H1 (cell line): ENCODE measurements around the gene CRYBG3. TPM values are rescaled to one million over a fixed set of nuclear protein-coding genes. Genes with fewer than 3 reads are reported as not detected.

Source experiments
- CTCF ChIA-PET: fragments of 300-600 bp; sonication (Branson Sonifier 250); formaldehyde crosslinking; loops from one replicate; lab custom pipeline; 2021; ENCODE audit not compliant: partially characterized antibody; lab: Charles Lee
- POLR2A ChIA-PET: fragments of 300-600 bp; sonication (Branson Sonifier 250); formaldehyde crosslinking; loops from one replicate; lab custom pipeline; 2021; ENCODE audit warnings: inconsistent platforms; ENCODE audit not compliant: partially characterized antibody; lab: Charles Lee
- DNase-seq, 2 experiments: peaks; one replicate each; pipeline versions ENCODE4 v3.0.0 to v3.0.0-alpha.2; 2010 to 2022; ENCODE audit warnings: low spot score in 2 of 2, low read depth in 1 of 2, mixed read lengths in 1 of 2
- FAIRE-seq: peaks from 2 replicates; lab custom pipeline; 2011; peaks lifted over from hg19 to GRCh38; lab: Jason Lieb, UNC
- H2AFZ ChIP-seq: 2 replicates; pipeline ENCODE4 v1.8.1; 2012; ENCODE audit warnings: low read length, inconsistent platforms
- H2AK5ac ChIP-seq: 2 replicates; pipeline ENCODE4 v1.6.1; 2013; ENCODE audit warnings: low read depth, low read length
- H2BK120ac ChIP-seq: replicated peaks from 2 replicates; pipeline ENCODE3; 2013; ENCODE audit warnings: low read depth, low read length, inconsistent platforms
- H2BK12ac ChIP-seq: 2 replicates; pipeline ENCODE4 v1.6.1; 2013; ENCODE audit warnings: low read depth, low read length
- H2BK15ac ChIP-seq: 2 replicates; pipeline ENCODE4 v1.6.1; 2013; ENCODE audit warnings: low read length
- H2BK20ac ChIP-seq: 2 replicates; pipeline ENCODE4 v1.6.1; 2013; ENCODE audit warnings: low read length
- H2BK5ac ChIP-seq: 2 replicates; pipeline ENCODE4 v1.6.1; 2013; ENCODE audit warnings: low read depth, low read length
- H3K14ac ChIP-seq: 2 replicates; pipeline ENCODE4 v1.6.1; 2013; ENCODE audit warnings: inconsistent platforms; ENCODE audit not compliant: insufficient read length
- H3K18ac ChIP-seq: 2 replicates; pipeline ENCODE4 v1.6.1; 2013; ENCODE audit warnings: low read length; ENCODE audit errors: extremely low read depth
- H3K23ac ChIP-seq: 2 replicates; pipeline ENCODE4 v1.6.1; 2013; ENCODE audit warnings: inconsistent platforms; ENCODE audit not compliant: insufficient read length
- H3K23me2 ChIP-seq: 2 replicates; pipeline ENCODE4 v1.6.1; 2013; ENCODE audit warnings: low read depth, low read length
- H3K27ac ChIP-seq: 2 replicates; pipeline ENCODE4 v1.6.1; 2011; ENCODE audit warnings: low read depth, low read length, inconsistent platforms
- H3K27me3 ChIP-seq, 4 experiments: replicated peaks in 1 of 4; 1 replicate in 1 of 4; 2 replicates in 3 of 4; pipeline versions ENCODE4 v1.6.1 to v1.8.1; 2011 to 2013; ENCODE audit warnings: low read length in 3 of 4, mild to moderate bottlenecking in 3 of 4, inconsistent platforms in 2 of 4, mixed read lengths in 2 of 4, moderate library complexity in 1 of 4; ENCODE audit not compliant: control insufficient read depth in 3 of 4, insufficient read depth in 3 of 4; ENCODE audit errors: extremely low read depth in 1 of 4
- H3K36me3 ChIP-seq, 4 experiments: 2 replicates each; pipeline versions ENCODE4 v1.6.1 to v1.8.1; 2011 to 2013; ENCODE audit warnings: mild to moderate bottlenecking in 4 of 4, low read length in 3 of 4, moderate library complexity in 2 of 4, control low read depth in 1 of 4, inconsistent platforms in 1 of 4; ENCODE audit not compliant: insufficient read depth in 4 of 4, control insufficient read depth in 2 of 4
- H3K4ac ChIP-seq: replicated peaks from 2 replicates; pipeline ENCODE3; 2013; ENCODE audit warnings: low read length, low read depth, mixed read lengths, inconsistent platforms; ENCODE audit not compliant: insufficient read length
- H3K4me1 ChIP-seq, 4 experiments: replicated peaks in 1 of 4; 1 replicate in 1 of 4; 2 replicates in 3 of 4; pipeline versions ENCODE4 v1.6.1 to v1.8.1; 2011 to 2013; ENCODE audit warnings: low read length in 3 of 4, inconsistent platforms in 2 of 4, mixed read lengths in 1 of 4; ENCODE audit not compliant: insufficient read depth in 4 of 4, control insufficient read depth in 3 of 4
- H3K4me2 ChIP-seq, 2 experiments: 2 replicates each; pipeline versions ENCODE4 v1.6.1 to v1.8.1; 2011 to 2013; ENCODE audit warnings: low read depth in 2 of 2, low read length in 2 of 2, control low read depth in 1 of 2, inconsistent platforms in 1 of 2, mild to moderate bottlenecking in 1 of 2; ENCODE audit not compliant: insufficient read depth in 1 of 2
- H3K4me3 ChIP-seq, 4 experiments: fragments of 200-600, 300-600 bp in 1 of 4; sonication (generic), shearing (Covaris generic), sonication (Bioruptor Twin) in 1 of 4; 2 replicates each; pipeline versions ENCODE4 v1.5.1 to v1.8.1; 2011 to 2016; ENCODE audit warnings: low read length in 4 of 4, low read depth in 3 of 4, control low read depth in 2 of 4, inconsistent platforms in 2 of 4, mild to moderate bottlenecking in 2 of 4, mixed read lengths in 1 of 4, moderate library complexity in 1 of 4; ENCODE audit not compliant: insufficient read depth in 2 of 4; ENCODE audit errors: extremely low read depth in 1 of 4
- H3K56ac ChIP-seq: replicated peaks from 2 replicates; pipeline ENCODE3; 2013; ENCODE audit warnings: low read depth, mild to moderate bottlenecking, mixed read lengths, low read length, inconsistent platforms; ENCODE audit not compliant: insufficient read length
- H3K79me1 ChIP-seq: 2 replicates; pipeline ENCODE4 v1.6.1; 2013; ENCODE audit warnings: low read depth, low read length, control low read depth
- H3K79me2 ChIP-seq, 2 experiments: 2 replicates each; pipeline versions ENCODE4 v1.6.1 to v1.8.1; 2012 to 2013; ENCODE audit warnings: low read length in 2 of 2, mild to moderate bottlenecking in 2 of 2, inconsistent platforms in 1 of 2; ENCODE audit not compliant: insufficient read depth in 2 of 2, control insufficient read depth in 1 of 2
- H3K9ac ChIP-seq, 4 experiments: replicated peaks in 1 of 4; 1 replicate in 1 of 4; 2 replicates in 3 of 4; pipeline versions ENCODE4 v1.6.1 to v1.8.1; 2011 to 2013; ENCODE audit warnings: low read depth in 3 of 4, low read length in 3 of 4, control low read depth in 2 of 4, mild to moderate bottlenecking in 2 of 4, moderate library complexity in 2 of 4, inconsistent platforms in 1 of 4; ENCODE audit errors: extremely low read depth in 1 of 4
- H3K9me3 ChIP-seq, 2 experiments: 2 replicates each; pipeline versions ENCODE4 v1.6.1 to v1.8.1; 2012 to 2013; ENCODE audit warnings: mild to moderate bottlenecking in 2 of 2, moderate library complexity in 2 of 2, control low read depth in 1 of 2, inconsistent platforms in 1 of 2, low read depth in 1 of 2, low read length in 1 of 2, mixed read lengths in 1 of 2; ENCODE audit not compliant: insufficient read depth in 2 of 2
- H4K20me1 ChIP-seq, 2 experiments: replicated peaks in 1 of 2; 2 replicates each; pipeline versions ENCODE3 to v1.8.1; 2011 to 2013; ENCODE audit warnings: inconsistent platforms in 2 of 2, low read length in 2 of 2, mild to moderate bottlenecking in 1 of 2; ENCODE audit not compliant: insufficient read depth in 2 of 2, control insufficient read depth in 1 of 2
- H4K5ac ChIP-seq: 2 replicates; pipeline ENCODE4 v1.6.1; 2013; ENCODE audit warnings: low read length, low read depth, mixed read lengths, inconsistent platforms; ENCODE audit not compliant: insufficient read length
- H4K8ac ChIP-seq: 2 replicates; pipeline ENCODE4 v1.8.0; 2013; ENCODE audit warnings: mild to moderate bottlenecking, moderate library complexity, low read length, inconsistent platforms; ENCODE audit not compliant: insufficient read depth; ENCODE audit errors: extremely low read depth
- H4K91ac ChIP-seq: replicated peaks from 2 replicates; pipeline ENCODE3; 2013; ENCODE audit warnings: low read length, mixed read lengths, inconsistent platforms; ENCODE audit not compliant: insufficient read length
- ASH2L ChIP-seq: fragments of 200-600, 300-600 bp; sonication (generic); IDR thresholded peaks from one replicate; pipeline ENCODE4 v1.7.1; 2017; ENCODE audit warnings: low read length
- CBX5 ChIP-seq: fragments of 300-800, 300-1000 bp; sonication (generic); IDR thresholded peaks from 2 replicates; pipeline ENCODE4 v1.7.1; 2016; ENCODE audit warnings: antibody characterized with exemption, low read length, low read depth
- CHD2 ChIP-seq: IDR thresholded peaks from 2 replicates; pipeline ENCODE4 v1.6.1; 2012; ENCODE audit warnings: low read length, improper control_type of control experiment
- CTBP2 ChIP-seq: IDR thresholded peaks from 2 replicates; pipeline ENCODE4 v1.7.0; 2011; ENCODE audit warnings: borderline replicate concordance, mild to moderate bottlenecking, moderate library complexity, mixed read lengths, low read length; ENCODE audit not compliant: insufficient read depth, insufficient read length
- EP300 ChIP-seq, 2 experiments: IDR thresholded peaks; 1 replicate in 1 of 2; 2 replicates in 1 of 2; pipeline ENCODE4 v1.6.1; 2011 to 2012; ENCODE audit warnings: low read depth in 2 of 2, low read length in 2 of 2, mild to moderate bottlenecking in 2 of 2, borderline replicate concordance in 1 of 2, inconsistent platforms in 1 of 2, moderate library complexity in 1 of 2
- GABPA ChIP-seq: IDR thresholded peaks from 2 replicates; pipeline ENCODE4 v1.6.1; 2011; ENCODE audit warnings: mild to moderate bottlenecking, low read length, moderate library complexity, borderline replicate concordance; ENCODE audit not compliant: insufficient read depth
- HDAC2 ChIP-seq, 2 experiments: fragments of 300-600 bp in 1 of 2; sonication (generic) in 1 of 2; IDR thresholded peaks; 2 replicates each; pipeline ENCODE4 v1.6.1; 2011 to 2012; ENCODE audit warnings: low read depth in 2 of 2, low read length in 2 of 2, mild to moderate bottlenecking in 2 of 2, moderate library complexity in 2 of 2, borderline replicate concordance in 1 of 2, inconsistent platforms in 1 of 2
- POLR2AphosphoS5 ChIP-seq: IDR thresholded peaks from 2 replicates; pipeline ENCODE4 v1.6.1; 2011; ENCODE audit warnings: low read depth, low read length
- RAD21 ChIP-seq, 2 experiments: IDR thresholded peaks in 1 of 2; conservative IDR thresholded peaks in 1 of 2; 2 replicates each; pipeline ENCODE4 v1.6.1; 2011; ENCODE audit warnings: low read depth in 2 of 2, low read length in 2 of 2, improper control_type of control experiment in 1 of 2, inconsistent platforms in 1 of 2, mild to moderate bottlenecking in 1 of 2, moderate library complexity in 1 of 2
- SRF ChIP-seq: IDR thresholded peaks from 2 replicates; pipeline ENCODE4 v1.6.1; 2011; ENCODE audit warnings: mild to moderate bottlenecking, low read depth, low read length, moderate library complexity
- TAF1 ChIP-seq: IDR thresholded peaks from 2 replicates; pipeline ENCODE4 v1.6.1; 2011; ENCODE audit warnings: mild to moderate bottlenecking, low read depth, low read length
- TAF7 ChIP-seq: optimal IDR thresholded peaks from 2 replicates; pipeline ENCODE3; 2011; ENCODE audit warnings: low read depth, mild to moderate bottlenecking, inconsistent platforms, low read length, moderate library complexity, borderline replicate concordance
- TCF12 ChIP-seq: IDR thresholded peaks from 2 replicates; pipeline ENCODE4 v1.6.1; 2011; ENCODE audit warnings: low read depth, mild to moderate bottlenecking, low read length
- WGBS, 2 experiments: shearing (Covaris generic) in 1 of 2; methylation state at CpG; one replicate each; pipeline versions ENCODE4 v1.1.6 to v1.1.7; 2013 to 2015; ENCODE audit warnings: low lambda C conversion rate in 2 of 2, mixed read lengths in 2 of 2, inconsistent platforms in 1 of 2, low coverage in 1 of 2, missing lambda C conversion rate in 1 of 2; ENCODE audit not compliant: insufficient replicate concordance in 2 of 2, insufficient coverage in 1 of 2, insufficient read length in 1 of 2; ENCODE audit errors: extremely low coverage in 1 of 2, missing lambda C conversion rate in 1 of 2; 5-methylcytosine and 5-hydroxymethylcytosine counted together
- polyA plus RNA-seq, 7 experiments: library from polyadenylated mRNA; depleted of rRNA in 3 of 7; stranded (reverse) in 5 of 7; unstranded in 2 of 7; fragments of >200 nt in 5 of 7; fragments of 200-250 nt in 2 of 7; gene quantifications; 1 replicate in 5 of 7; 2 replicates in 1 of 7; 4 replicates in 1 of 7; pipeline versions ENCODE4 v1.2.1 to v1.2.3, GENCODE V29; 2011 to 2013; ENCODE audit warnings: missing spikeins in 2 of 7, mixed read lengths in 2 of 7
- total RNA-seq: library from RNA; stranded (reverse); fragmentation: NEBNext Ultra II Directional; extraction: Animal tissue kit (Norgen Biotek cat#: 25700); gene quantifications from 2 replicates; pipeline ENCODE4 v1.2.1, GENCODE V29; 2021

Gene CRYBG3
- total and polyA plus RNA-seq, 2 of the 8 experiments (the other 6 are each of a cell fraction or from before 2014, with no cell fraction given): 2.1 to 8.0 TPM

GRCh38 chr3:97937205-97937604 lies 115.4 kb downstream of the CRYBG3 start:
- Histone ChIP-seq H2BK120ac (no peak overlapping the region), H4K20me1 (no peaks in the 10 kb centered on the region), H2BK15ac (no peak overlapping the region), H2BK5ac (no peak overlapping the region), H2AFZ (no peak overlapping the region), H3K9ac (no peak overlapping the region), H3K9me3 (no peaks in the 10 kb centered on the region), H4K8ac (no peak overlapping the region), H3K79me1 (no peaks in the 10 kb centered on the region), H2BK20ac (no peak overlapping the region), H3K18ac (no peak overlapping the region), H4K91ac (no peak overlapping the region), H3K79me2 (no peaks in the 10 kb centered on the region), H3K56ac (no peak overlapping the region), H2BK12ac (no peak overlapping the region), H3K36me3 (peaks cover 0 to 3% (median 0%) of the 10 kb centered on the region in 4 experiments; a peak in 1 of 8 replicates), H3K27ac (no peak overlapping the region), H3K23ac (no peak overlapping the region), H3K14ac (no peak overlapping the region), H3K4me1 (no peaks in the 10 kb centered on the region), H3K27me3 (no peaks in the 10 kb centered on the region), H3K4me3 (no peak overlapping the region), H3K4me2 (no peak overlapping the region), H3K23me2 (no peaks in the 10 kb centered on the region; the same call in 1 of the 2 replicates), H3K4ac (no peak overlapping the region), H4K5ac (no peak overlapping the region), H2AK5ac (no peak overlapping the region)
- POLR2A ChIA-PET: no interaction called here
- DNase-seq (no peak), FAIRE-seq (no peak)
- CTCF ChIA-PET: interaction anchor here (1.0 to 1.5 kb wide), 2 partner anchors 30 to 78 kb away, joined by 3 read pairs; no protein-coding TSS in a partner anchor
- 89% methylated on average over 2 of the region's 2 CpGs; no CpG with 5 or more reads in 1 of the 2 experiments for WGBS, 2 experiments
- TF ChIP-seq TAF1 (no peak), CTBP2 (no peak), POLR2AphosphoS5 (no peak), GABPA (no peak), RAD21 (IDR thresholded peaks at IDR 0.05 in 1 of 2, conservative IDR thresholded peaks at IDR 0.05 in 1 of 2; ENCODE audit: low read depth in 2 of 2, low read length in 2 of 2) (no peak), TAF7 (no peak), CHD2 (no peak), ASH2L (no peak), CBX5 (no peak), SRF (no peak), HDAC2 (IDR thresholded peaks at IDR 0.05; ENCODE audit: borderline replicate concordance in 1 of 2, low read depth in 2 of 2, low read length in 2 of 2) (no peak), TCF12 (no peak), EP300 (IDR thresholded peaks at IDR 0.05; ENCODE audit: borderline replicate concordance in 1 of 2, low read depth in 2 of 2, low read length in 2 of 2) (no peak)
